Mucosa of descending colon (tissue), 3 donors: ENCODE measurements around the gene ATG10. TPM values are rescaled to one million over a fixed set of nuclear protein-coding genes. Genes with fewer than 3 reads are reported as not detected.

ENCODE experiments used
- ATAC-seq: fragments of 200-7000 bp; cut with Tn5 transposase; one replicate; pipeline ENCODE4 v1.9.1; 2020; ENCODE audit warnings: mild to moderate bottlenecking, moderate library complexity
- DNase-seq, 3 donors: peaks; one replicate each; pipeline ENCODE4 v3.0.0-alpha.2; 2020
- H3K36me3 ChIP-seq: fragments of 200-600 bp; one replicate; pipeline ENCODE4 v1.8.0; 2021; ENCODE audit warnings: low read depth, mild to moderate bottlenecking
- H3K4me1 ChIP-seq: fragments of 200-600 bp; one replicate; pipeline ENCODE4 v1.8.0; 2021; ENCODE audit warnings: low read depth, mild to moderate bottlenecking
- H3K4me3 ChIP-seq: fragments of 200-600 bp; one replicate; pipeline ENCODE4 v1.8.0; 2021; ENCODE audit warnings: mild to moderate bottlenecking
- H3K9me3 ChIP-seq: fragments of 200-600 bp; one replicate; pipeline ENCODE4 v1.8.0; 2021; ENCODE audit warnings: mild to moderate bottlenecking
- intact Hi-C, 2 donors: fragments of 100-400 bp; cut with DNase I in 1 of 2; cut with micrococcal nuclease in 1 of 2; formaldehyde crosslinking; loops; one replicate each; pipeline versions ENCODE4 v1.11.0 to v1.11.1; 2022; cut with DNase I, micrococcal nuclease
- total RNA-seq, 3 donors: library from RNA; stranded (reverse); fragmentation: NEBNext Ultra II Directional in 2 of 3; extraction: Animal tissue kit (Norgen Biotek cat#: 25700) in 2 of 3; gene quantifications; one replicate each; pipeline versions ENCODE4 v1.2.1 to v1.2.4, GENCODE V29; 2021 to 2023
- TF ChIP-seq, protein P1 (sequence below): fragments of 200-600 bp; IDR thresholded peaks from one replicate; pipeline ENCODE4 v1.8.0; 2022; ENCODE audit warnings: antibody characterized with exemption, mild to moderate bottlenecking
- donor health status: DM: no; HTN: no; CAD: no; lungs with moderate emphysema.
- donor health status: DM: no; HTN: no; CAD: no.
- donor health status: DM: no; HTN: yes; CAD: no.

ATG10 gene
- total RNA-seq, 3 donors from 2014 or later, result 5.9 to 8.8 (median 7.0) TPM

DNA sequence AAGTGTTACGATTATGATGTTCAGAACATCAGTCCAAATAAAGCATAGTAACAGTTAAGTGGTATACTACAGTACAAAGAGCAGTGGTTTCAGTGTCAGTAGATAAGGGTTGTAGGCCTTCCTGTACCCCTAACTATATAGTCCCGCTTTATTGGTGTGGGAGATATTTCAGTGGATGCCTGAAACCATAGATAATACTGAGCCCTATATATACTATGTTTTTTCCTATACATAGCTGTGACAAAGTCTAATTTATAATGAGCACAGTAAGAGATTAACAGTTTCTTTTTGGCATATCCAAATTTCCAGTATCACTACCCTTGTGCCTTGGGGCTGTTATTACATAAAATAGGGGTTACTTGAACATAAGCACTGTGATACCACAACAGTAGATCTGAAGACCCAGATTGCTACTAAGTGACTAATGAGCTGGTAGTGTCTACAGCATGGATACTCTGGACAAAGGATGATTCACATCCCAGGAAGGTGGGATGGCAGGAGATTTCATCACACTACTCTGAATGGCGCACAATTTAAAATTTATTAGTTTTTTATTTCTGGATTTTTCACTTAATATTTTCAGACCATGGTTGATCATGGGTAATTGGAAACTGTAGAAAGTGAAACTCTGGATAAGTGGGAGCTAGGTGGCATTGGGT, 187.1 kb downstream of the ATG10 start:
- TF ChIP-seq, protein P1, sequence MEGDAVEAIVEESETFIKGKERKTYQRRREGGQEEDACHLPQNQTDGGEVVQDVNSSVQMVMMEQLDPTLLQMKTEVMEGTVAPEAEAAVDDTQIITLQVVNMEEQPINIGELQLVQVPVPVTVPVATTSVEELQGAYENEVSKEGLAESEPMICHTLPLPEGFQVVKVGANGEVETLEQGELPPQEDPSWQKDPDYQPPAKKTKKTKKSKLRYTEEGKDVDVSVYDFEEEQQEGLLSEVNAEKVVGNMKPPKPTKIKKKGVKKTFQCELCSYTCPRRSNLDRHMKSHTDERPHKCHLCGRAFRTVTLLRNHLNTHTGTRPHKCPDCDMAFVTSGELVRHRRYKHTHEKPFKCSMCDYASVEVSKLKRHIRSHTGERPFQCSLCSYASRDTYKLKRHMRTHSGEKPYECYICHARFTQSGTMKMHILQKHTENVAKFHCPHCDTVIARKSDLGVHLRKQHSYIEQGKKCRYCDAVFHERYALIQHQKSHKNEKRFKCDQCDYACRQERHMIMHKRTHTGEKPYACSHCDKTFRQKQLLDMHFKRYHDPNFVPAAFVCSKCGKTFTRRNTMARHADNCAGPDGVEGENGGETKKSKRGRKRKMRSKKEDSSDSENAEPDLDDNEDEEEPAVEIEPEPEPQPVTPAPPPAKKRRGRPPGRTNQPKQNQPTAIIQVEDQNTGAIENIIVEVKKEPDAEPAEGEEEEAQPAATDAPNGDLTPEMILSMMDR, result no peak
- H3K4me1 ChIP-seq, result no peaks in the 10 kb centered on the region
- DNase-seq, result no peak
- no peaks in the 10 kb centered on the region for H3K36me3 ChIP-seq
- ATAC-seq, result no peak
- intact Hi-C loops, result no loop called here
- no peaks in the 10 kb centered on the region for H3K9me3 ChIP-seq
- no peak overlapping the region for H3K4me3 ChIP-seq

DNA sequence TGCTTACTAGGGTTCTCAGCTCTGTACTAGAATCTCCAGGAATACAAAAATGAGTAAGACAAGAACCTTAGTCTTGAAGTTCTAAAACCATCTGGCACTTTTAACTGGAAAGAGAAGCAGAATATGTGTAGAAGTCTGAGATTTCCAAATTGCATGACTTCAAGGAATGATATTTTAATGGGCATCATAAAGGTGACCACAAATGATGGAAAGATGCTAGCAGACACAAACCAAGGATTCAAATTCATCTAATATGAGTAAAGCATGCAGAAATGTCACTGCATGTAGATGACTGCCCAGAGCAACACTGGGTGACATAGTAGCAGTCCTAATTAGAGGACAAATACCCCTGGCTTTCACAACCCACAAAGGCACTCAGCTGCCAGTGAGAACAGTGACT, 189.1 kb downstream of the ATG10 start:
- TF ChIP-seq, protein P1, result no peak
- no peak for ATAC-seq

GRCh38 chr5:82162573-82162972, 190.8 kb downstream of the ATG10 start:
- no peaks in the 10 kb centered on the region for H3K36me3 ChIP-seq
- intact Hi-C loops, result loop anchor here (10.0 kb wide), 2 partner anchors 308 to 648 kb away; no protein-coding TSS in a partner anchor
- no peak overlapping the region for H3K4me3 ChIP-seq
- peaks cover 6% of the 10 kb centered on the region for H3K4me1 ChIP-seq
- ATAC-seq, result no peak
- TF ChIP-seq, protein P1, result no peak
- H3K9me3 ChIP-seq, result no peaks in the 10 kb centered on the region
- DNase-seq, result no peak

More for the DNA sequence above, 189.1 kb downstream of the ATG10 start:
- Histone ChIP-seq H3K9me3 (no peaks in the 10 kb centered on the region), H3K4me3 (no peak overlapping the region), H3K36me3 (no peaks in the 10 kb centered on the region), H3K4me1 (peaks cover 5% of the 10 kb centered on the region)
- intact Hi-C loops, result loop anchor here (10.0 kb wide), 2 partner anchors 306 to 646 kb away; no protein-coding TSS in a partner anchor
- no peak for DNase-seq

GRCh38 chr5:82163452-82164175, 191.8 kb downstream of the ATG10 start:
- TF ChIP-seq, protein P1, result no peak
- no peak for ATAC-seq
- H3K9me3 ChIP-seq, result no peaks in the 10 kb centered on the region
- H3K4me1 ChIP-seq, result peaks cover 6% of the 10 kb centered on the region
- no peaks in the 10 kb centered on the region for H3K36me3 ChIP-seq
- intact Hi-C loops, result loop anchor here (10.0 kb wide), 2 partner anchors 309 to 649 kb away; no protein-coding TSS in a partner anchor
- no peak for DNase-seq
- H3K4me3 ChIP-seq, result no peak overlapping the region

GRCh38 chr5:82164176-82164976, 192.6 kb downstream of the ATG10 start:
- TF ChIP-seq, protein P1, result no peak
- ATAC-seq (no peak), DNase-seq (no peak)
- intact Hi-C loops, result loop anchor here (10.0 kb wide), 2 partner anchors 310 to 650 kb away; no protein-coding TSS in a partner anchor
- Histone ChIP-seq H3K4me3 (no peak overlapping the region), H3K4me1 (peaks cover 6% of the 10 kb centered on the region), H3K36me3 (no peaks in the 10 kb centered on the region), H3K9me3 (no peaks in the 10 kb centered on the region)
